Heart right ventricle (tissue), 16 donors: Measurements from ENCODE around the gene CCSER1. TPM values are rescaled to one million over a fixed set of nuclear protein-coding genes. Genes with fewer than 3 reads are reported as not detected.

Experiments used
- ATAC-seq, 8 donors: fragments of 200-7000 bp; cut with Tn5 transposase; one replicate each; pipeline ENCODE4 v1.9.1; 2020; ENCODE audit warnings: mild to moderate bottlenecking in 8 of 8, moderate library complexity in 8 of 8, moderate number of reproducible peaks in 1 of 8
- DNase-seq, 2 donors: peaks; one replicate each; pipeline ENCODE4 v3.0.0-alpha.2; 2020
- H3K27ac ChIP-seq, 10 donors: fragments of 200-600 bp; sonication (generic) in 2 of 10; one replicate each; pipeline versions ENCODE4 v1.5.0 to v1.8.0; 2020 to 2022; ENCODE audit warnings: mild to moderate bottlenecking in 3 of 10
- H3K27me3 ChIP-seq, 7 donors: fragments of 200-600 bp; one replicate each; pipeline ENCODE4 v1.8.0; 2021 to 2022; ENCODE audit warnings: mild to moderate bottlenecking in 2 of 7
- H3K36me3 ChIP-seq, 9 donors: fragments of 200-600 bp; sonication (generic) in 1 of 9; one replicate each; pipeline versions ENCODE4 v1.5.0 to v1.8.0; 2020 to 2022; ENCODE audit warnings: mild to moderate bottlenecking in 2 of 9
- H3K4me1 ChIP-seq, 9 donors: fragments of 200-600 bp; sonication (generic) in 1 of 9; one replicate each; pipeline versions ENCODE4 v1.5.0 to v1.8.0; 2020 to 2022; ENCODE audit warnings: mild to moderate bottlenecking in 4 of 9
- H3K4me3 ChIP-seq, 10 donors: fragments of 200-600 bp; sonication (generic) in 2 of 10; one replicate each; pipeline versions ENCODE4 v1.5.0 to v1.8.0; 2020 to 2022; ENCODE audit warnings: mild to moderate bottlenecking in 7 of 10, moderate library complexity in 2 of 10
- H3K9me3 ChIP-seq, 11 donors: fragments of 200-600 bp in 10 of 11; sonication (generic) in 2 of 11; one replicate each; pipeline versions ENCODE4 v1.5.0 to v1.8.0; 2013 to 2022; ENCODE audit warnings: mild to moderate bottlenecking in 2 of 11, control low read depth in 1 of 11, moderate library complexity in 1 of 11
- CTCF ChIP-seq, 9 donors: fragments of 200-600 bp; sonication (generic) in 2 of 9; IDR thresholded peaks; one replicate each; pipeline versions ENCODE4 v1.5.0 to v1.8.0; 2021 to 2022; ENCODE audit warnings: antibody characterized with exemption in 9 of 9, mild to moderate bottlenecking in 5 of 9, moderate library complexity in 1 of 9
- WGBS, 2 donors: extraction: QIAGEN DNeasy Blood & Tissue Kit; methylation state at CpG; one replicate each; pipeline ENCODE4 v1.1.7; 2013; ENCODE audit warnings: inconsistent platforms in 1 of 2; 5-methylcytosine and 5-hydroxymethylcytosine counted together
- intact Hi-C, 10 donors: fragments of 100-400 bp; cut with DNase I; formaldehyde crosslinking; loops; one replicate each; pipeline versions ENCODE4 v1.11.1 to v1.14.2; 2022
- polyA plus RNA-seq, 2 donors: library from polyadenylated mRNA; stranded (reverse); fragments of 200-250 nt; gene quantifications; one replicate each; pipeline ENCODE4 v1.2.3, GENCODE V29; 2013
- total RNA-seq, 10 donors: library from RNA; stranded (reverse); fragmentation: NEBNext Ultra II Directional in 3 of 10; extraction: Animal tissue kit (Norgen Biotek cat#: 25700) in 3 of 10; gene quantifications; one replicate each; pipeline versions ENCODE4 v1.2.1 to v1.2.4, GENCODE V29; 2021 to 2023
- donor health status: Arrhythmogenic right ventricular cardiomyopathy.
- donor health status: ischemic (EF 13 %, LVEDD 7.1; RV severe dilation, severe dysfunction).
- donor health status: healthy with polysubstance abuse.
- donor health status: DM: no; HTN: yes; CAD: no.
- donor health status: DM: no; HTN: no; CAD: no.
- donor health status: ischemic (EF 25% LVEDD 6.9; RV normal size, moderate dysfunction).
- donor health status: ischemic (EF 25% LVEDD 5.7; RV mildly dilated, moderate dysfunction).
- donor health status: healthy.
- donor health status: DM: yes; HTN: yes; CAD: no.
- donor health status: Ischemic cardiomyopathy.
- donor health status: ischemic (EF 35%, LVEDD 5.7; RV mildly dilated, moderate dysfunction).
- donor health status: nonischemic (EF 11% LVEDD 7.7; RV severe dilation, severe dysfunction).
- donor health status: DM: yes; HTN: yes; CAD: no.
- donor health status: PGD.
- donor health status: ischemic (EF 29% LVEDD 5.4; RV normal size, mild dysfunction).
- donor health status: nonischemic (EF 23%, LVEDD 6.1; RV moderate dilation, normal function).

CCSER1 gene
- total and polyA plus RNA-seq, 12 donors: 1.5 to 16.4 (median 12.0) TPM

GRCh38 chr4:91488946-91489345 lies 1361.8 kb downstream of the CCSER1 start:
- DNase-seq: no peak
- 93 to 98% methylated on average over 2 of the region's 2 CpGs for WGBS, 2 donors
- no peaks in the 10 kb centered on the region for H3K36me3 ChIP-seq
- H3K4me3 ChIP-seq: no peak overlapping the region
- no peak for TF ChIP-seq CTCF (IDR thresholded peaks at IDR 0.05)
- peaks cover 0 to 5% (median 0%) of the 10 kb centered on the region in 11 donors for H3K9me3 ChIP-seq
- no peak for ATAC-seq
- no peaks in the 10 kb centered on the region for H3K27me3 ChIP-seq
- H3K27ac ChIP-seq: no peak overlapping the region
- no peaks in the 10 kb centered on the region for H3K4me1 ChIP-seq
- intact Hi-C loops: no loop called here

GRCh38 chr4:91497892-91498291 lies 1370.7 kb downstream of the CCSER1 start:
- intact Hi-C loops: no loop called here
- no peak for TF ChIP-seq CTCF (IDR thresholded peaks at IDR 0.05)
- no peak overlapping the region for H3K27ac ChIP-seq
- no peak for DNase-seq
- H3K9me3 ChIP-seq: peaks cover 0 to 22% (median 0%) of the 10 kb centered on the region in 11 donors
- WGBS, 2 donors: 84 to 91% methylated on average over 4 of the region's 4 CpGs
- no peaks in the 10 kb centered on the region for H3K4me1 ChIP-seq
- no peaks in the 10 kb centered on the region for H3K36me3 ChIP-seq
- no peak for ATAC-seq
- no peaks in the 10 kb centered on the region for H3K27me3 ChIP-seq
- H3K4me3 ChIP-seq: no peak overlapping the region

GRCh38 chr4:91502365-91502764 lies 1375.2 kb downstream of the CCSER1 start:
- intact Hi-C loops: no loop called here
- Histone ChIP-seq H3K9me3 (peaks cover 0 to 41% (median 0%) of the 10 kb centered on the region in 11 donors), H3K27me3 (no peaks in the 10 kb centered on the region), H3K4me1 (no peaks in the 10 kb centered on the region), H3K36me3 (no peaks in the 10 kb centered on the region), H3K27ac (no peak overlapping the region), H3K4me3 (no peak overlapping the region)
- ATAC-seq: no peak
- no peak for TF ChIP-seq CTCF (IDR thresholded peaks at IDR 0.05)
- DNase-seq: no peak

GRCh38 chr4:91513326-91513725 lies 1386.1 kb downstream of the CCSER1 start:
- DNase-seq: no peak
- intact Hi-C loops: no loop called here
- Histone ChIP-seq H3K4me3 (no peak overlapping the region), H3K36me3 (no peaks in the 10 kb centered on the region), H3K9me3 (peaks cover 0 to 50% (median 0%) of the 10 kb centered on the region in 11 donors), H3K27me3 (no peaks in the 10 kb centered on the region), H3K4me1 (no peaks in the 10 kb centered on the region), H3K27ac (no peak overlapping the region)
- ATAC-seq: no peak
- TF ChIP-seq CTCF (IDR thresholded peaks at IDR 0.05): no peak

GRCh38 chr4:91519155-91519554 lies 1392.0 kb downstream of the CCSER1 start:
- Histone ChIP-seq H3K4me3 (no peak overlapping the region), H3K4me1 (no peaks in the 10 kb centered on the region), H3K27ac (no peak overlapping the region), H3K9me3 (peaks cover 0 to 48% (median 0%) of the 10 kb centered on the region in 11 donors), H3K27me3 (no peaks in the 10 kb centered on the region), H3K36me3 (no peaks in the 10 kb centered on the region)
- TF ChIP-seq CTCF (IDR thresholded peaks at IDR 0.05): no peak
- ATAC-seq (no peak), DNase-seq (no peak)
- WGBS, 2 donors: 84 to 93% methylated on average over 6 of the region's 6 CpGs
- intact Hi-C loops: no loop called here
